GM18909 (cell line): ENCODE measurements around the gene CCDC57.

Source experiments
- ATAC-seq: cut with Tn5 transposase; IDR thresholded peaks from one replicate; pipeline ENCODE4 v1.9.1; 2021; ENCODE audit warnings: mild to moderate bottlenecking; ENCODE audit not compliant: unreplicated experiment, poor library complexity

CCDC57 gene

GRCh38 chr17:82114447-82114846, 98.2 kb downstream of the CCDC57 start:
- no peak for ATAC-seq

DNA sequence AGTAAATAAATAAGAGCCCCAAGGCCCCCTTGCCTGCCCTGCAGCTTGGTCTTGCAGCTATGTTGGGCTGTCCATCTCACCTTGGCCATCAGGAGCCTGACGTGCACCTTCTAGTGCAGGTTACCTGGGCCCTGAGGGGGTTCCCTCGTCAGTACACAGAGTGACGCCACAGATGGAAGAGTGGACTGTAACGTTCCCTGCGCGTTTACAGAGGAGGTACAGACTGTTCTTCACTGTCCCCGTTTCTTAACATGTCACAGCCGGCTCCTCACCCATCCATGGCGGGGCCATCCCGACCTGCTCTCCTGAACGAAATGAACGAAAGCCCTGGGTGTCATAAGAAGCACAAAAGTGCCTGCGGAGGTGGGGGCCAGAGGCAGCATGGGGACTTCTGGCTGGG, 98.7 kb downstream of the CCDC57 start:
- ATAC-seq: no peak

DNA sequence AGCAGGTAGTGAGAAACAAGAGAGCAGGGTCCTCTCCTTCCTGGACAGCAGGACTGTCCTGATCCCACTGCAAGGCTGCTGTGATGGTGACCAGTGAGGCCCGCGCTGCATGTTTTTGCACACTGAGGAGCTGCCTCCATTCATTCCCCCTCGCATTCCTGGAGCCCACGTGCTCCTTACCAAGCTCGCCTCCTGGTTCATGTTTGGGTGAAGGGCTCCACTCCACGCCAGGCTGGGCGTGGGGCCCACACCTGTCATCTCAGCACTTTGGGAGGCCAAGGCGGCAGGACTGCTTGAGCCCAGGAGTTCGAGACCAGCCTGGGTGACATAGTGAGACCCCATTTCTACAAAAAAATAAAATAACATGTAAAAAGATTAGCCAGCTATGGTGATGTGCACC, 99.2 kb downstream of the CCDC57 start:
- no peak for ATAC-seq

GRCh38 chr17:82112914-82113311, 99.7 kb downstream of the CCDC57 start:
- no peak for ATAC-seq

DNA sequence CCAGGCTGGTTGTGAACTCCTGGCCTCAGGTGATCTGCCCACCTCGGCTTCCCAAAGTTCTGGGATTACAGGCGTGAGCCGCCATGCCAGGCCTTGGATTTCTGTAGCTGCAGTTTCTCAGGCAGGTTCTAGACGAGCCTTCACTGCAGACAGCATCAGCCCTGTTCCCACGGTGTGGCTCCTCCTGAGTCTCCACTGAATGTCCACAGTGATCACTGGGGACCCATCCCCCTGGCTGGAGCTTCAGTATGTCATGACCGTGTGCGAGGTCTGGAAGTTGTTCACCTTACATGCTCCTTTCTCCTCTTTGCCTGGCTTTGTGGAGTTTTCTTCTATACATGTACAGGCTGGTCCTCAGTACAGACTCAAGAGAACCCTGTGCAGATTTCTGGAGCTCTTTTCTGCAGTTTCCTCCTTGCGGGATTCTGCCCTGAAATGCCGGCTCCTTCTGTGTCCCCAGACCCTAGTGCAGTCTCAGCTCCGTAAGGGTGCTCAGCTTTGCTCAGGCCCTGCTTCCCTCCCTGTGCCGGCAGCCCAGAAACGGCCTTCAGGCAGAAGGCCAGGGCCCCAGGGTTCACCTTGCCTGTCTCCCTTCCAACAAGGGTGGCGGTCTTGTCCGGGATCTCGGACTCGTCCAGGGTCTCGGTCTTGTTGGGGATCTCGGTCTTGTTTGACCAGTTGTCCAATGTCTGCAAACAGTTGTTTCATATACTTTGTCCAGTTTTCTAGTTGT, 100.3 kb downstream of the CCDC57 start:
- no peak for ATAC-seq

- ATAC-seq: no peak
These were observed 102.3 kb downstream of the CCDC57 start for GRCh38 chr17:82110298-82110697.

GRCh38 chr17:82108961-82109475, 103.6 kb downstream of the CCDC57 start:
- no peak for ATAC-seq

GRCh38 chr17:82108496-82108945, 104.1 kb downstream of the CCDC57 start:
- no peak for ATAC-seq

GRCh38 chr17:82108038-82108437, 104.6 kb downstream of the CCDC57 start:
- ATAC-seq: no peak

DNA sequence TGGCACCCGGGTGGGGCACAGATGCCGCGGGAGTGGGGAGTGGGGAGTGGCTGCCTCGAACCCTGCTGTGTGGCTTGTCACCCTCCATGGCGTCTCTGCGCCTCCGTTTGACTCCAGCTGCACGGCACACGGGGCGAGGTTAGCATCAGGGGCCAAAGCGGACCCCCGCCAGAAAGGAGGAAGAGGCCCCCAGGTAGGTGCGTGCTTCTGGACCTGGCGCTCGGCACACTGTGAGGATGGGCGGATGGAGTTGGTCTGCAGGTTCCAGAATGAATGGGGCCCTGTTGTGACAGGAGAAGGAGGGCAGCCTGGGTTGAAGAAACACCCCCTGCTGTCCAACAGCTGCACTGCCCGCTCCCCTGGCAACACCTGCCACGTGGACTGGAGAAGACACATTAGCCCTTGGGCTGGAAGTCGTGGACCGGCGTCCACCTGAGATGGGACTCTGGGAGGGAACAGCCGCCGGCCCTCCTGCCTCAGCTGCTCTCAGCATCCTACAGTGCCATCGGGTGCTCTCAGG, 105.2 kb downstream of the CCDC57 start:
- ATAC-seq: no peak

DNA sequence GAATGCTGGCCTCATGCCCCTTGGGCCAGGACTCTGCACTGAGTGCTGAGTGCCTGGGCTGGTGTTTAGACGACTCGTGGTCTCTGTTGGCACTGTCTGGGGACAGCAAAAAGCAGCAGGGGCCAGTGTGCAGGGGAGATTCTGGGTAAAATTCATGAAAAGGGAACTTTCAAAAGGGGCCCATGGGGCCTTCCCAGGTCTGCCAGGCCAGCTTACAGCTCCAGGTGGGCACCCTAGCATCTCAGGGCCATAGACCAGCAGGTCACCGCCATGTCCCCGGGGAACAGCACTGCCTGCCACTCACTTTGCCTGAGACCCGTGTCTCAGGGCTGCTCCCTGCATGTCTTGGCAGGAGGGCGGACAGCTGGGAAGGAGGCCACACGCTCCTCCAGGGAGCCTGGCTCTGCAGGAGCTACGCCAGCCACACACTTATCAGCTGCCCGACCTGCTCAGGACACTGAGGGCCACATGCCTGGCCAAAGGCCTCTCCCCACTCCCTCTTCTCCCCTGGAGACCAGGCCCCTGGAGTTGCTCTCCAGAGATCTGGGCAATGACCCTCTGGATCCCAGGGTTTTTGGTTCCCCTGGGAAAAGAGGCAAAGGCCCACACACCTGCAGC, 105.8 kb downstream of the CCDC57 start:
- ATAC-seq: peak; percentile 16

DNA sequence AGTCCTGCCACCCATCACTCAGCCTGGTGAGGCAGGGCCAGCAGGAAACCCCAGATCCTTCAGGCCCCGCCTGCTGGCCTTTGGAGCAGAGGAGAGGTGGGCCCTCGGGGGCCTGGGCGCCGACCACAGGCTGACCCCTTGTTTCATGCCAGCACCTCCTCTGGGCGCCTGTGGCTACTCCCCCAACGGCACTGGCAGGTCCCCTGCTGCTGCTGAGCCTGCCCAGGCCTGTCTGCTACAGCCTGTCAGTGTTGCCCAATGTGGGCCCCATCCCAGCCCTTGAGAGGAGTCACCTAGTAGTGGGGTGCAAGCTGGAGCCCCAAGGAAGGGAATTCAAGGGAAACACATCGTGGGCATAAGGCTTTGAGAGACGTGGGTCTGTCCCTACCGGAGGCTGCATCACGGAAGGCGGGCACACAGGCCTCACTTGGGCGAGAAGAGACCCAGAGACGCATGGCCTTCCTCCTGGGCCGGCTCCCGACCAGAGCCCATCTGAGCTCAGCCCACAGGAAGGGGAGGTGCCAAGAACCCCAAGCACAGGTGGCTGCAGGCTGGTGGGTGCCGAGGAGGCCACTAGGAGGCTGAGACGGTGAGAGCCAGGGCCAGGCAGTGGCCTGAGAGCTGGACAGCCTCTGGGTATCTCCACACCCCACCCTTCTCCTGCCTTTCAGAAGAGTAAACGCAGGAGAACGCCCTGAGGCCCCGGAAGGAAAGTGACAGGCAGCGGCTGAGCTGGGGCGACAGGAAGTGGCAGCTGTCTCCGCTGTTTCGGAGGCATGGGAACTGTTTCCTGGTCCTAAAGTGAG, 106.6 kb downstream of the CCDC57 start:
- ATAC-seq: peak; percentile 75

DNA sequence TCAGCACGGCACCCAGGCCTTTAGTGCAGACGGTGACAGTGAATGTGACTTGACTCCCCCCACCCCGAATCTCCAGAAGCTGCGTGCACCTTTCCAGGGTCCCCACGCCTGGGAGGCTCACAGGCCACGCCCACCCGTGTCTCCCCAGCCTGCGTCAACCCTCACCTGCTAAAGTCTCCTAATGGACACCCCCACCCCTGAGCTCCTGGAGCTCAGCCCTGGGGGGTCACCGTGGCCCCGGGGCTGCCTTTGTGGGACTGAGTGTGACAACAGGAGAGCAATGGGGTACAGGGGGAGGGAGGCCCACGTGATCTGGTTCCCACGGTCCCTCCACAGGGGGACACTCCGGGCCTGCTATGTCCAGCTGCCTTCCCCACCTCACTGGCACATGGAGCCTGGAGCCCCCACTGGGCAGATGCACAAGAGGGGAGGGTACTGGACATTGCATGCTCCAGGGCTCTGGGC, 107.2 kb downstream of the CCDC57 start:
- no peak for ATAC-seq

DNA sequence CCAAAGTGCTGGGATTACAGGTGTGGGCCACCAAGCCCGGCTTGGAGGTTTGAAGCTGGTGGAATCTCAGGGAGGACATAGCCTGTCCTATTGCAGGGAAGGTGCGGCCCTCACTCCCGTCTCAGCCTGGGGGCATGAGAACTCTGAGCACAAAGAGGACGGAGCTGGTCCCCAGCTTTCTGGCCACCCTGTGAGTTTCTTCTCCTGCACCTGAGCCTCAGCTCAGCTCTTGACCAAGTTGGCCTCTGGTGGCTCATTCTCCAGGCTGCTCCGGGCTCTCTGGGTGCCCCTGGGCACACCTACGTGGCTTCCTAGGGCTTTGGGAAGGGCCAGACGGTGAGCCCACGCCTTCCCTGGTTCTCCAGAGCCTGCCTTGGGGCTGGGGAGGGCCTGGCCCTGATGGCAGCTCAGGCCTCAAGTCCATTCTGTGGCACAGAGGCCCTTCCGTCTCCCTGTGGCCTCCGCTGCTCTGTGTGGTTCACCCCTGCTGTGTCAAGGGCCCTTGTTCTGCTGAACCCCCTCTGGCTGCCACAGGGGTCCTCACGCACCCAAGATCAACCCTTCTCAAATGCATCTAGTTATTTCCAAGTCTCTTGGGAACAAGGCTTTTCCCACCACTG, 107.7 kb downstream of the CCDC57 start:
- no peak for ATAC-seq

DNA sequence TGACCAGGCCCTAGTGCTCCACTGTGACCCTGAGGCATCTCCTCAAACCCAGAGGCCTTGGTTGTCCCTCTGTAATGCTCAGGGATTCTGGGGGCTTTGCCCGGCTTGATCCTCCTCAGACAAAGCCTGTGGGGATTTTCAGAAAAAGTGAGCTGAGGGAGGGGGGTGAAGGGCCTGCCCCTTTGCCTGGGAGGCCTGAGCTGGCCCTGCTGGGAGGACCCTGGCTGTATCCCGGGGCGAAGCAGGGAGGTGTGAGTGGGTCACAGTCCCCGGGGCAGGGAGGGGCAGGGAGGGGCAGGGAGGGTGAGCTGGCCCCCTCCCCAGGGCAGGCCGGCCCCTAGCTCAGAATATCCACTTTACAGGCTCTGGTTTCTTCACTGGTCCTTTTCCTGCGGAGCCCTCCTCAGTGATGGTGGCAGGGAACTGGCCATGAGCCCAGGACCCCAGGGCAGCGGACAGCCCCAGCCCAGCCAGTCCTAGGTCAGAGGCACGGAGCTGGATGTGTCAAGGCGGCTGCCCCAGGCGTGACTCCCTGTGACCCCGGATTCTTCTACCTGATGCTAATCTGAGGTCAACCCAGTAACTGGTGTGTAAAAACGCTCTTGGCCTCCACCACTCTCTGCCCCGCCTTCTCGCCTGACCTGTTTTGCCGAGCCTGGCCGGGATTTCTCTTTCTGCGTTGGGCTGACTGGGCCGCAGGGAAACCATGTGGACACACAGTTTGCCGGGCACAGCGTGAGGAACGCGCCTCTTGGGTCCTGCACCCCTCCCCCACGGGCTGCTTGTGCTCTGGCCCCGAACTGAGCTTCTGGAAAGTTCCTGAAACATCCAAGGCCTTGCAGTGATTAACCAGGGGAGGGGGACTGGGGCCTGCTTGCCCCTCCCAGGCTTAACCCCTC, 108.8 kb downstream of the CCDC57 start:
- no peak for ATAC-seq

DNA sequence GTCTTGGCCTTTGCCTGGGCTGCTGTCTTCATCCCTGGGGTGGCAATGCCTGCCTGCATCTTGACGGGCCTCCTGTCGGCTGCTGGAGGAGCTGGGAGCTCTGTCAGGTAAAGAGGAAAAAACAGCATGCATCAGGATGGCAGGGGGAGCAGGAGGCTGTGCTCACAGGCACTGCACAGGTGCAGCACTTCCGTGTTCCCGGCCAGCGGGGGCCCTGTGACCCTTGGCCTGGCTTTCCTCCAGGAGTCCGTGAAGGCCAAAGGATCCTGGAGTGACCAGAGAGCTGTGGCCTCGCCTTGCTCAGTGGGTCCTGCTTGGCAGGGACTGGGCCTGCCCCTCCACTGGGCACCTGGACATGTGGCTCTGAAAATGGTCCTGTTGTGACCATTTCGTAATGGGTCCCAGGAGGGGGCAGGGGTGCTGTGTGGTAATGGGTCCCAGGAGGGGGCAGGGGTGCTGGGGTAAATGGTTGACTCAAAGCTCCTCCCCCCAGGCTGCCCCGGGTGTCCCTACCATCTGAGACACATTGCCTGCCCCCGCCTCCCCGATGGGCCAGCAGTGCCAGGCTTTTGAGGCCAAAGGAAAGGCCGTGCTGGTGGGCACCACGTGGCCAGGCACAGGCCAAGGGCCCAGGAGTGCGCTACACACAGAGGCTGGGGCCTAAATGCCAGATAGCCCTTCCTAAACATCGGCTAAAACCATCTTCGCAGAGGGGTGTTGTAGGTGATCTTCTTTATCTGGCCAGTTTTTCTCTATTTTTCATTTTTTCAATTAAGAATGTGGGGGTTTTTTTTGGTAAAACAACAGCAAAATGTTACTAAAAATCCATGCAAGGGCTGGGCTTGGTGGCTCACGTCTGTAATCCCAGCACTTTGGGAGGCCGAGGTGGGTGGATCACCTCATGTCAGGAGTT, 110.6 kb downstream of the CCDC57 start:
- no peak for ATAC-seq

DNA sequence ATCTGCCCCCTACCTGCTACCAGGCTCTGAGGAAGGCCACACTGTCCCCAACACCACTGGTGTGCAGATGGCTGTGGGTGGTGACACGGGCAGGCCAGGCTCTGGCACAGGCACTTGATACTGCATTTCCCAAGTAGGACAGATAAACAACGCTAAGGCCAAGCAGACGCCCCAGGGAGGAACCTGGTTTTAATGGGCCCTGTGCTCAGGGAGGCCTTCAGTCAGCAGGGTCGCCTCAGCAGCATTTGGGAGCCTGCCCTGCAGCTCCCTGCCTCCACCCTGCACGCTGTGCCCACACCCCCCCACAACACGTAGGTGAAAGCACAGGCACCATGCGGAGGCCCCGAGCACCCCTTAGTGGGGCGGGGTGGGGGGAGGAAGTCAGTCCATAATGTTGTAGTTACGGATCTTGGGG, 111.3 kb downstream of the CCDC57 start:
- no peak for ATAC-seq
